PC-3 (cell line): ENCODE data around the gene PACRG. TPM values are rescaled to one million over a fixed set of nuclear protein-coding genes. Genes with fewer than 3 reads are reported as not detected.

Source experiments
- ATAC-seq: fragments of 200-7000 bp; cut with Tn5 transposase; 2 replicates; pipeline ENCODE4 v1.9.1; 2020; ENCODE audit warnings: mild to moderate bottlenecking, moderate library complexity
- BruUV-seq: library from RNA; stranded (reverse); fragments of 400-500 nt; replicated peaks from 2 replicates; lab custom pipeline; 2021; lab: Mats Ljungman, UMichigan
- CTCF ChIA-PET: fragments of 300-600 bp; sonication (Branson Sonifier 250); formaldehyde crosslinking; loops from one replicate; lab custom pipeline; 2022; ENCODE audit warnings: antibody characterized with exemption; lab: Charles Lee
- POLR2A ChIA-PET: fragments of 300-600 bp; sonication (Branson Sonifier 250); formaldehyde crosslinking; loops from one replicate; lab custom pipeline; 2022; ENCODE audit warnings: antibody characterized with exemption; ENCODE audit not compliant: unreplicated experiment; lab: Charles Lee
- DNase-seq: peaks from one replicate; pipeline ENCODE4 v3.0.0-alpha.2; 2015
- H2AFZ ChIP-seq: fragments of 300-600 bp; sonication (generic); 2 replicates; pipeline ENCODE4 v1.6.0; 2016; ENCODE audit warnings: antibody characterized with exemption, low read length
- H3F3A ChIP-seq: fragments of 300-600 bp; sonication (generic); one replicate; pipeline ENCODE4 v1.6.0; 2017; ENCODE audit warnings: antibody characterized with exemption, low read length, control low read depth, mild to moderate bottlenecking; ENCODE audit not compliant: unreplicated experiment
- H3K27ac ChIP-seq: fragments of 300-600 bp; sonication (generic); 2 replicates; pipeline ENCODE4 v1.5.1; 2016; ENCODE audit warnings: mild to moderate bottlenecking, low read length
- H3K27me3 ChIP-seq: fragments of 300-600 bp; sonication (generic); 2 replicates; pipeline ENCODE4 v1.6.1; 2016; ENCODE audit warnings: low read length, mixed read lengths
- H3K36me3 ChIP-seq: fragments of 300-600 bp; sonication (generic); 2 replicates; pipeline ENCODE4 v1.6.1; 2016; ENCODE audit warnings: low read depth, mixed run types, low read length, mixed read lengths
- H3K4me1 ChIP-seq: fragments of 300-600 bp; sonication (generic); 2 replicates; pipeline ENCODE4 v1.5.1; 2016; ENCODE audit warnings: low read length; ENCODE audit not compliant: insufficient read depth
- H3K4me2 ChIP-seq: fragments of 300-600 bp; sonication (generic); 2 replicates; pipeline ENCODE4 v1.6.0; 2016; ENCODE audit warnings: low read length
- H3K4me3 ChIP-seq: fragments of 300-600 bp; sonication (generic); 2 replicates; pipeline ENCODE4 v1.5.1; 2016; ENCODE audit warnings: mild to moderate bottlenecking, low read length, mixed read lengths
- H3K79me2 ChIP-seq: fragments of 300-600 bp; sonication (generic); 2 replicates; pipeline ENCODE4 v1.6.1; 2017; ENCODE audit warnings: low read length, mixed read lengths
- H3K9ac ChIP-seq: fragments of 300-600 bp; sonication (generic); 2 replicates; pipeline ENCODE4 v1.6.0; 2016; ENCODE audit warnings: mild to moderate bottlenecking, low read length
- H3K9me2 ChIP-seq: fragments of 300-600 bp; sonication (generic); replicated peaks from 2 replicates; pipeline ENCODE4 v1.6.1; 2016; ENCODE audit warnings: mixed run types, low read length, mixed read lengths
- H3K9me3 ChIP-seq: fragments of 300-600 bp; sonication (generic); 2 replicates; pipeline ENCODE4 v1.6.1; 2016; ENCODE audit warnings: low read length, mixed read lengths
- H4K20me1 ChIP-seq: fragments of 300-600 bp; sonication (generic); 2 replicates; pipeline ENCODE4 v1.6.1; 2016; ENCODE audit warnings: low read length, mixed read lengths
- EZH2 ChIP-seq: fragments of 300-600 bp; sonication (generic); IDR thresholded peaks from one replicate; pipeline ENCODE4 v1.6.1; 2017; ENCODE audit warnings: antibody characterized with exemption, mild to moderate bottlenecking, low read length; ENCODE audit not compliant: unreplicated experiment
- EZH2phosphoT487 ChIP-seq: fragments of 300-600 bp; sonication (generic); IDR thresholded peaks from 2 replicates; pipeline ENCODE4 v1.6.1; 2018; ENCODE audit warnings: mild to moderate bottlenecking, antibody characterized with exemption, low read length, borderline replicate concordance
- intact Hi-C: fragments of 100-400 bp; cut with micrococcal nuclease; formaldehyde crosslinking; loops from 2 replicates; pipeline ENCODE4 v1.9.0; 2023
- total RNA-seq: library from RNA; depleted of rRNA; stranded (reverse); fragments of >200 nt; gene quantifications from 2 replicates; pipeline ENCODE4 v1.2.3, GENCODE V29; 2014; rRNA removed
- TF ChIP-seq, protein P1 (sequence below): fragments of 300-600 bp; sonication (generic); conservative IDR thresholded peaks from 2 replicates; pipeline ENCODE4 v1.5.1; 2017; ENCODE audit warnings: antibody characterized with exemption, low read depth, mild to moderate bottlenecking, low read length

Gene PACRG
- total RNA-seq, 1 experiment from 2014 or later = not detected

DNA sequence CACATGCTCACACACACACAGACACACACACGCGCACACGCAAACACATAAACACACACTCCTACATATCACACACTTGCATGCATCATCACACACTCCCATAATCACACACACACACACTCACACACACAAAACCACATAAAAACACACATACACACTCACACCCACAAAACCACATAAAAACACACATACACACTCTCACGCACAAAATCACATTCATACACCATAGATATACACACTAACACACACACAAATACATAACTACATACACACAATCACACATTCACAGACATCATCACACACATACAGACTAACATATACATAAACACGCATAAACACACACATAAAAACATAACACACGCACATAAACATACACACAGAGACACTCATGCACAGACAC is 629.0 kb downstream of the PACRG start:
- Histone ChIP-seq H2AFZ (no peak overlapping the region), H3K9me2 (no peaks in the 10 kb centered on the region)
- POLR2A ChIA-PET = no interaction called here

DNA sequence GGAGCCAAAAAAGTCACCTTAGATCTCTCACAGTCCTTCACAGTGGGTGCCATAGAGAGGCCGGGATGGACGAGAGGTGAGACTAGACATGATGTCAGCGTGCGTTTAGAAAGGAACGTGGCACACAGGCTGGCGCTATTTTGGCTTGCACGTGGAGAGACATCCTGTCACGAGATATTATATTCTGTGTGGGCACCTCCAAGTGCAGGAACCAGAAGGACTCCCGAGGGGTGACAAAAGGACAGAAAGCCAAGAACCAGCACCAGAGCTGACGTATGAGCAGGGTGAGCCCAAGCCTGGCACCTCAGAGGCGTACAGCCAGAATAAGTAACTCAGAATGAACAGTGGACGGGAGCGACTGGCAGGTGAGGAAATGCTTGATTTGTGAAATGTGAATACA is 636.9 kb downstream of the PACRG start:
- TF ChIP-seq EZH2 (no peak), EZH2phosphoT487 (no peak)
- TF ChIP-seq, protein P1, sequence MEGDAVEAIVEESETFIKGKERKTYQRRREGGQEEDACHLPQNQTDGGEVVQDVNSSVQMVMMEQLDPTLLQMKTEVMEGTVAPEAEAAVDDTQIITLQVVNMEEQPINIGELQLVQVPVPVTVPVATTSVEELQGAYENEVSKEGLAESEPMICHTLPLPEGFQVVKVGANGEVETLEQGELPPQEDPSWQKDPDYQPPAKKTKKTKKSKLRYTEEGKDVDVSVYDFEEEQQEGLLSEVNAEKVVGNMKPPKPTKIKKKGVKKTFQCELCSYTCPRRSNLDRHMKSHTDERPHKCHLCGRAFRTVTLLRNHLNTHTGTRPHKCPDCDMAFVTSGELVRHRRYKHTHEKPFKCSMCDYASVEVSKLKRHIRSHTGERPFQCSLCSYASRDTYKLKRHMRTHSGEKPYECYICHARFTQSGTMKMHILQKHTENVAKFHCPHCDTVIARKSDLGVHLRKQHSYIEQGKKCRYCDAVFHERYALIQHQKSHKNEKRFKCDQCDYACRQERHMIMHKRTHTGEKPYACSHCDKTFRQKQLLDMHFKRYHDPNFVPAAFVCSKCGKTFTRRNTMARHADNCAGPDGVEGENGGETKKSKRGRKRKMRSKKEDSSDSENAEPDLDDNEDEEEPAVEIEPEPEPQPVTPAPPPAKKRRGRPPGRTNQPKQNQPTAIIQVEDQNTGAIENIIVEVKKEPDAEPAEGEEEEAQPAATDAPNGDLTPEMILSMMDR = no peak
- ChIA-PET CTCF (no interaction called here), POLR2A (no interaction called here)
- no peak overlapping the region for H3K4me3 ChIP-seq
- ATAC-seq (no peak), DNase-seq (no peak)
- H3K27ac ChIP-seq = no peak overlapping the region
- no peak overlapping the region for H2AFZ ChIP-seq
- H3F3A ChIP-seq = no peaks in the 10 kb centered on the region
- no peaks in the 10 kb centered on the region for H3K9me3 ChIP-seq
- H3K4me2 ChIP-seq = no peak overlapping the region
- no peaks in the 10 kb centered on the region for H3K4me1 ChIP-seq
- H4K20me1 ChIP-seq = no peaks in the 10 kb centered on the region
- no peaks in the 10 kb centered on the region for H3K79me2 ChIP-seq
- H3K27me3 ChIP-seq = no peaks in the 10 kb centered on the region
- H3K9me2 ChIP-seq = no peaks in the 10 kb centered on the region
- no TSS peak for BruUV-seq
- intact Hi-C loops = no loop called here
- no peak overlapping the region for H3K9ac ChIP-seq
- no peaks in the 10 kb centered on the region for H3K36me3 ChIP-seq

More for the DNA sequence above, 629.0 kb downstream of the PACRG start:
- H3K27ac ChIP-seq = no peak overlapping the region
- BruUV-seq = no TSS peak
- peaks cover 39% of the 10 kb centered on the region for H3K4me1 ChIP-seq
- H4K20me1 ChIP-seq = no peaks in the 10 kb centered on the region
- intact Hi-C loops = loop anchor here (5.0 kb wide), 1 partner anchor 51 kb away; no protein-coding TSS in a partner anchor
- H3F3A ChIP-seq = no peaks in the 10 kb centered on the region
- H3K4me3 ChIP-seq = no peak overlapping the region
- H3K27me3 ChIP-seq = no peaks in the 10 kb centered on the region
- DNase-seq (no peak), ATAC-seq (no peak)
- H3K36me3 ChIP-seq = no peaks in the 10 kb centered on the region
- TF ChIP-seq EZH2 = no peak
- TF ChIP-seq, protein P1 = no peak
- TF ChIP-seq EZH2phosphoT487 = no peak
- H3K9ac ChIP-seq = no peak overlapping the region
- H3K9me3 ChIP-seq = no peaks in the 10 kb centered on the region
- H3K4me2 ChIP-seq = no peak overlapping the region
- H3K79me2 ChIP-seq = no peaks in the 10 kb centered on the region
- CTCF ChIA-PET = interaction anchor here (0.7 kb wide), 1 partner anchor 35 kb away, joined by 3 read pairs; no protein-coding TSS in a partner anchor

Other genes with a start within 250 kb of the PACRG start
- gene PRKN, start 208 bp upstream of the PACRG start, total RNA-seq = not detected in 2 replicates